ENCODE measurements around the gene TIMP3. TPM values are rescaled to one million over a fixed set of nuclear protein-coding genes. Genes with fewer than 3 reads are reported as not detected.

Gene TIMP3
- total RNA-seq, 6 donors from 2014 or later, result 196 to 659 (median 531) TPM

DNA sequence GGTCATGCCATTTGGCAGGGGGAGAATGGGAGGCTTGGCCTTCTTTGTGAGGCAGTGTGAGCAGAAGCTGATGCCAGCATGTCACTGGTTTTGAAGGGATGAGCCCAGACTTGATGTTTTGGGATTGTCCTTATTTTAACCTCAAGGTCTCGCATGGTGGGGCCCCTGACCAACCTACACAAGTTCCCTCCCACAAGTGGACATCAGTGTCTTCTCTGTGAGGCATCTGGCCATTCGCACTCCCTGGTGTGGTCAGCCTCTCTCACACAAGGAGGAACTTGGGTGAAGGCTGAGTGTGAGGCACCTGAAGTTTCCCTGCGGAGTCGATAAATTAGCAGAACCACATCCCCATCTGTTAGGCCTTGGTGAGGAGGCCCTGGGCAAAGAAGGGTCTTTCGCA lies 59.8 kb downstream of the TIMP3 start:
- peaks cover 25 to 63% (median 39%) of the 10 kb centered on the region in 4 donors for H3K36me3 ChIP-seq
- TF ChIP-seq, protein P1, sequence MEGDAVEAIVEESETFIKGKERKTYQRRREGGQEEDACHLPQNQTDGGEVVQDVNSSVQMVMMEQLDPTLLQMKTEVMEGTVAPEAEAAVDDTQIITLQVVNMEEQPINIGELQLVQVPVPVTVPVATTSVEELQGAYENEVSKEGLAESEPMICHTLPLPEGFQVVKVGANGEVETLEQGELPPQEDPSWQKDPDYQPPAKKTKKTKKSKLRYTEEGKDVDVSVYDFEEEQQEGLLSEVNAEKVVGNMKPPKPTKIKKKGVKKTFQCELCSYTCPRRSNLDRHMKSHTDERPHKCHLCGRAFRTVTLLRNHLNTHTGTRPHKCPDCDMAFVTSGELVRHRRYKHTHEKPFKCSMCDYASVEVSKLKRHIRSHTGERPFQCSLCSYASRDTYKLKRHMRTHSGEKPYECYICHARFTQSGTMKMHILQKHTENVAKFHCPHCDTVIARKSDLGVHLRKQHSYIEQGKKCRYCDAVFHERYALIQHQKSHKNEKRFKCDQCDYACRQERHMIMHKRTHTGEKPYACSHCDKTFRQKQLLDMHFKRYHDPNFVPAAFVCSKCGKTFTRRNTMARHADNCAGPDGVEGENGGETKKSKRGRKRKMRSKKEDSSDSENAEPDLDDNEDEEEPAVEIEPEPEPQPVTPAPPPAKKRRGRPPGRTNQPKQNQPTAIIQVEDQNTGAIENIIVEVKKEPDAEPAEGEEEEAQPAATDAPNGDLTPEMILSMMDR (IDR thresholded peaks at IDR 0.05), result no peak
- no peak for TF ChIP-seq POLR2A (IDR thresholded peaks at IDR 0.05)
- TF ChIP-seq POLR2AphosphoS5 (IDR thresholded peaks at IDR 0.05), result peak in 1 of 2 donors; percentile 68
- no peak for TF ChIP-seq EP300 (IDR thresholded peaks at IDR 0.05)
- H3K27me3 ChIP-seq, result no peaks in the 10 kb centered on the region
- no peak overlapping the region for H3K27ac ChIP-seq
- H3K4me1 ChIP-seq, result peaks cover 0 to 7% (median 0%) of the 10 kb centered on the region in 4 donors
- H3K4me3 ChIP-seq, result no peak overlapping the region
- DNase-seq (no peak), ATAC-seq (ENCODE audit: low FRiP score in 2 of 2) (no peak)
- WGBS, 2 donors, result 80 to 91% methylated on average over 3 to 5 of the region's 5 CpGs
- H3K9me3 ChIP-seq, result no peaks in the 10 kb centered on the region

DNA sequence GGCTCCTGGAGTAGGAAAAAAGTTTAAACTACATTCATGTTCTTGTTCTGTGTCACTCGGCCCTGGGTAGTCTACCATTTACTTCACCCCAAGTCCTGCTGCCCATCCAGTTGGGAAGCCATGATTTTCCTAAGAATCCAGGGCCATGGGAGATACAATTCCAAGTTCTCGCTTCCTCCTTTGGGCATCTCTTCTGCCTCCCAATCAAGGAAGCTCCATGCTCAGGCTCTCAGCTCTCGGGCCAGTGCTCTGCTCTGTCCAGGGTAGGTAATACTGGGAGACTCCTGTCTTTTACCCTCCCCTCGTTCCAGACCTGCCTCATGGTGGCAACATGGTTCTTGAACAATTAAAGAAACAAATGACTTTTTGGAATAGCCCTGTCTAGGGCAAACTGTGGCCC lies 60.6 kb downstream of the TIMP3 start:
- H3K36me3 ChIP-seq, result peaks cover 25 to 56% (median 38%) of the 10 kb centered on the region in 4 donors
- peak overlapping the region in 1 of 4 donors; percentile 14 for H3K27ac ChIP-seq
- no peaks in the 10 kb centered on the region for H3K27me3 ChIP-seq
- WGBS, 2 donors, result 93 to 94% methylated on average over 4 of the region's 4 CpGs
- H3K9me3 ChIP-seq, result no peaks in the 10 kb centered on the region
- TF ChIP-seq, protein P1 (IDR thresholded peaks at IDR 0.05), result no peak
- TF ChIP-seq POLR2A (IDR thresholded peaks at IDR 0.05), result no peak
- TF ChIP-seq EP300 (IDR thresholded peaks at IDR 0.05), result no peak
- peak in 1 of 2 donors; percentile 29 for TF ChIP-seq POLR2AphosphoS5 (IDR thresholded peaks at IDR 0.05)
- ATAC-seq (ENCODE audit: low FRiP score in 2 of 2) (no peak), DNase-seq (no peak)
- H3K4me3 ChIP-seq, result no peak overlapping the region
- peaks cover 0 to 7% (median 0%) of the 10 kb centered on the region in 4 donors for H3K4me1 ChIP-seq

DNA sequence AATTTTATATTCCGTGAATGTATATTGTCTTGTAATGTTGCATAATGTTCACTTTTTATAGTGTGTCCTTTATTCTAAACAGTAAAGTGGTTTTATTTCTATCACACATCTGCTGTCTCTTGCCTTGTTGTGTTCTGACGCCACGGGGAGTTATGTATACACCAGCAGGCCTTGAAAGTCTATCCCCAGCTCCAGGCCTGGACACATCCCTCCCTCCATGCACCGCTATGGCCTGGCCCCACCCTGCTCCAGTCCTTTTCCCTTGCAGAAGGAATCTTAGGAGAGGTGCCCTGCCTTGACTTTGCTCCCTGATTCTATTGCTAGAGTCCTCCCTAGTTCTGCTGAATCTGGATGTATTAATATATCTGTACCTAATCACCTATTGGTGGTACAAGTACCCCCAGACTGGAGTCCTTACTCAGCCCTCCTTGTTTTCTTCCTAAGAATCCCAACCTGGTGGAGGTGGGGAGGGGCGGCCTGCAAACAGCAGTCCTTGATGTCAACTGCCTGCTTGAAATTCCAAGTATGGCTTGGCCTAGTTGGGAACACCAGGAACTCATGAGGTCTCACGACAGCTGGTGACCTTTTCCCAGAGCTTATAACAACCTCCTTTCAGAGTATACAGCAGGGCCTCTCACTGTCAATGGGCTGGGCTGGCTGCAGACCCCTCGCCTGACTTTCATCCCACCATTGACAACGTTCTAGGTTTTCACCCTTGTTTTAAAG lies 61.6 kb downstream of the TIMP3 start:
- 76 to 85% methylated on average over 8 of the region's 8 CpGs for WGBS, 2 donors
- Histone ChIP-seq H3K4me3 (no peak overlapping the region), H3K9me3 (no peaks in the 10 kb centered on the region), H3K4me1 (peaks cover 0 to 3% (median 0%) of the 10 kb centered on the region in 4 donors), H3K27me3 (no peaks in the 10 kb centered on the region), H3K27ac (no peak overlapping the region), H3K36me3 (peaks cover 15 to 45% (median 27%) of the 10 kb centered on the region in 4 donors)
- DNase-seq, result no peak
- no peak for TF ChIP-seq POLR2A (IDR thresholded peaks at IDR 0.05)
- peak in 1 of 2 donors; percentile 6 for TF ChIP-seq POLR2AphosphoS5 (IDR thresholded peaks at IDR 0.05)
- TF ChIP-seq EP300 (IDR thresholded peaks at IDR 0.05), result no peak
- TF ChIP-seq, protein P1 (IDR thresholded peaks at IDR 0.05), result no peak
- ATAC-seq (ENCODE audit: low FRiP score in 2 of 2), result no peak

DNA sequence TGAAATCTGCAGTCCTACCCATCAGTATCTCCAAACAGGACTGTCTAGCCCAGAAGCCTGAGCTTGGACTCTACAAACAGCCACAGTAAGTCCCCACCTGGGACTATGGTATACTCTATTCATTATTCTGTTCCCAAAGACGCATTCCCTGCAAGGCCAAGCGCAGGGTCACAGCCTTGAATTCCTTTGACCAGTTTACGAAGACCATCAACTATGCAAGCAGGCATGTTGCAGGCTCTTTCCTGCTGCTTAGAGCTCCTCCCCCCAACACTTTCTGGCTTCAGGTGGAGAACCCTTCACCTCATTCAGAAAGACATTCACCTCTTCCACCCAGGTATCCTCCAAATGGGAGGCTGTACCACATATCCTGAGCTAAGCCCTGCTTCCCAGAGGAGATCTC lies 62.5 kb downstream of the TIMP3 start:
- peaks cover 9 to 36% (median 18%) of the 10 kb centered on the region in 4 donors for H3K36me3 ChIP-seq
- DNase-seq, result no peak
- H3K9me3 ChIP-seq, result no peaks in the 10 kb centered on the region
- H3K27ac ChIP-seq, result no peak overlapping the region
- no peaks in the 10 kb centered on the region for H3K27me3 ChIP-seq
- no peak overlapping the region for H3K4me3 ChIP-seq
- TF ChIP-seq POLR2AphosphoS5 (IDR thresholded peaks at IDR 0.05) (no peak), POLR2A (IDR thresholded peaks at IDR 0.05) (no peak), EP300 (IDR thresholded peaks at IDR 0.05) (no peak)
- TF ChIP-seq, protein P1 (IDR thresholded peaks at IDR 0.05), result no peak
- ATAC-seq (ENCODE audit: low FRiP score in 2 of 2), result no peak
- no peaks in the 10 kb centered on the region for H3K4me1 ChIP-seq
- 83 to 89% methylated on average over 3 of the region's 3 CpGs for WGBS, 2 donors

Data from upper lobe of left lung (tissue), 6 donors.